ENCODE measurements around the gene STAM.

DNA sequence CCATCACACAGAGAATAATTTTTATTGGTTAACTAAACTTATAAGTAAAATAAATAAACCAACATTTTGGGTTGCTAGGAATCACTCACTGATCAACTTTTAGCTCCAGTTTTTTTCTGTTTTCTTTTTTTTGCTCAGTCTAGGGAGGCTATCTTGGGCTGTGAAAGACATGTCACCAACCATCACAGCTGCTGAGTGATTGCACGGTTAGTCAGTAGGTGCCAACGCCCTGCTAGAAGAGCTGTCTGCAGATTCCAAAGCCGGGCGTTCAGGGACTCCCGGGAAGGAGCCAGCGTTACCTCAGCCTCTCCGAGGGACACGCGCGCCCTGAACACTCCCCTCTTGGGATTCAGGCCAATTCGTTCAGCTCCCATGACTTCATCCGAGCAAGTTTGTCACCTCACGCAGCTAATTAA lies 604 bp upstream of the STAM start:
- TF ChIP-seq, protein P1, sequence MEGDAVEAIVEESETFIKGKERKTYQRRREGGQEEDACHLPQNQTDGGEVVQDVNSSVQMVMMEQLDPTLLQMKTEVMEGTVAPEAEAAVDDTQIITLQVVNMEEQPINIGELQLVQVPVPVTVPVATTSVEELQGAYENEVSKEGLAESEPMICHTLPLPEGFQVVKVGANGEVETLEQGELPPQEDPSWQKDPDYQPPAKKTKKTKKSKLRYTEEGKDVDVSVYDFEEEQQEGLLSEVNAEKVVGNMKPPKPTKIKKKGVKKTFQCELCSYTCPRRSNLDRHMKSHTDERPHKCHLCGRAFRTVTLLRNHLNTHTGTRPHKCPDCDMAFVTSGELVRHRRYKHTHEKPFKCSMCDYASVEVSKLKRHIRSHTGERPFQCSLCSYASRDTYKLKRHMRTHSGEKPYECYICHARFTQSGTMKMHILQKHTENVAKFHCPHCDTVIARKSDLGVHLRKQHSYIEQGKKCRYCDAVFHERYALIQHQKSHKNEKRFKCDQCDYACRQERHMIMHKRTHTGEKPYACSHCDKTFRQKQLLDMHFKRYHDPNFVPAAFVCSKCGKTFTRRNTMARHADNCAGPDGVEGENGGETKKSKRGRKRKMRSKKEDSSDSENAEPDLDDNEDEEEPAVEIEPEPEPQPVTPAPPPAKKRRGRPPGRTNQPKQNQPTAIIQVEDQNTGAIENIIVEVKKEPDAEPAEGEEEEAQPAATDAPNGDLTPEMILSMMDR (IDR thresholded peaks at IDR 0.05): no peak
- TF ChIP-seq POLR2A (IDR thresholded peaks at IDR 0.05): no peak
